ENCODE results near the gene CRACDL. TPM values are rescaled to one million over a fixed set of nuclear protein-coding genes. Genes with fewer than 3 reads are reported as not detected.

Gene CRACDL
- total and polyA plus RNA-seq, 5 experiments from 2014 or later: 0.12 to 2.0 (median 0.81) TPM

- peaks cover 0 to 2% (median 0%) of the 10 kb centered on the region in 4 donors for H3K4me1 Mint-ChIP-seq
- DNase-seq: no peak
- no peak for ATAC-seq
- H3K4me3 Mint-ChIP-seq: no peak overlapping the region
- H3K27ac Mint-ChIP-seq: peak overlapping the region in 1 of 10 donors; percentile 16
- peaks cover 0 to 2% (median 0%) of the 10 kb centered on the region in 5 donors for H3K27me3 Mint-ChIP-seq
- H3K36me3 Mint-ChIP-seq: no peaks in the 10 kb centered on the region
- POLR2A ChIA-PET: interaction anchor here (0.6 kb wide), 1 partner anchor 661 kb away, joined by 4 read pairs; no protein-coding TSS in a partner anchor
- H3K9me3 Mint-ChIP-seq: no peaks in the 10 kb centered on the region
Observed at GRCh38 chr2:98870516-98871158, 65.4 kb downstream of the CRACDL start.

GRCh38 chr2:98869870-98870269, 66.2 kb downstream of the CRACDL start:
- no peaks in the 10 kb centered on the region for H3K36me3 Mint-ChIP-seq
- ATAC-seq: no peak
- POLR2A ChIA-PET: interaction anchor here (0.6 kb wide), 1 partner anchor 662 kb away, joined by 4 read pairs; no protein-coding TSS in a partner anchor
- peak overlapping the region in 2 of 10 donors; percentile 53 to 76 for H3K27ac Mint-ChIP-seq
- H3K27me3 Mint-ChIP-seq: peaks cover 0 to 4% (median 2%) of the 10 kb centered on the region in 5 donors
- peak overlapping the region in 1 of 10 donors; percentile 57 for H3K4me3 Mint-ChIP-seq
- peaks cover 0 to 2% (median 0%) of the 10 kb centered on the region in 4 donors for H3K4me1 Mint-ChIP-seq
- peaks cover 0 to 2% (median 0%) of the 10 kb centered on the region in 9 donors for H3K9me3 Mint-ChIP-seq
- DNase-seq: no peak

GRCh38 chr2:98869272-98869641, 66.8 kb downstream of the CRACDL start:
- peaks cover 0 to 4% (median 2%) of the 10 kb centered on the region in 5 donors for H3K27me3 Mint-ChIP-seq
- H3K4me3 Mint-ChIP-seq: peak overlapping the region in 1 of 10 donors; percentile 57
- peaks cover 0 to 2% (median 0%) of the 10 kb centered on the region in 9 donors for H3K9me3 Mint-ChIP-seq
- ATAC-seq (no peak), DNase-seq (no peak)
- H3K4me1 Mint-ChIP-seq: peaks cover 0 to 2% (median 0%) of the 10 kb centered on the region in 4 donors
- no peak overlapping the region for H3K27ac Mint-ChIP-seq
- POLR2A ChIA-PET: no interaction called here
- no peaks in the 10 kb centered on the region for H3K36me3 Mint-ChIP-seq

GRCh38 chr2:98868548-98869271, 67.3 kb downstream of the CRACDL start:
- ATAC-seq (no peak), DNase-seq (no peak)
- H3K36me3 Mint-ChIP-seq: peaks cover 0 to 5% (median 1%) of the 10 kb centered on the region in 3 donors
- H3K9me3 Mint-ChIP-seq: peaks cover 0 to 4% (median 2%) of the 10 kb centered on the region in 9 donors
- POLR2A ChIA-PET: no interaction called here
- peaks cover 0 to 2% (median 0%) of the 10 kb centered on the region in 4 donors for H3K4me1 Mint-ChIP-seq
- no peak overlapping the region for H3K27ac Mint-ChIP-seq
- no peak overlapping the region for H3K4me3 Mint-ChIP-seq
- H3K27me3 Mint-ChIP-seq: peaks cover 0 to 4% (median 3%) of the 10 kb centered on the region in 5 donors

- Mint-ChIP-seq H3K4me1 (peaks cover 0 to 2% (median 0%) of the 10 kb centered on the region in 4 donors), H3K27me3 (peaks cover 0 to 4% (median 3%) of the 10 kb centered on the region in 5 donors), H3K27ac (no peak overlapping the region), H3K36me3 (peaks cover 0 to 9% (median 8%) of the 10 kb centered on the region in 3 donors), H3K9me3 (peaks cover 1 to 12% (median 7%) of the 10 kb centered on the region in 9 donors), H3K4me3 (no peak overlapping the region)
- POLR2A ChIA-PET: no interaction called here
- no peak for DNase-seq
- no peak for ATAC-seq
Observed at GRCh38 chr2:98867539-98868309, 68.3 kb downstream of the CRACDL start.

GRCh38 chr2:98866033-98866432, 70.0 kb downstream of the CRACDL start:
- POLR2A ChIA-PET: no interaction called here
- Mint-ChIP-seq H3K4me1 (peaks cover 0 to 2% (median 0%) of the 10 kb centered on the region in 4 donors), H3K4me3 (no peak overlapping the region), H3K27ac (no peak overlapping the region), H3K9me3 (peaks cover 14 to 29% (median 18%) of the 10 kb centered on the region in 9 donors), H3K36me3 (peaks cover 0 to 22% (median 12%) of the 10 kb centered on the region in 3 donors), H3K27me3 (peaks cover 0 to 4% (median 3%) of the 10 kb centered on the region in 5 donors)
- ATAC-seq: no peak
- DNase-seq: no peak

- H3K4me1 Mint-ChIP-seq: no peaks in the 10 kb centered on the region
- DNase-seq (no peak), ATAC-seq (no peak)
- peaks cover 0 to 14% (median 3%) of the 10 kb centered on the region in 5 donors for H3K27me3 Mint-ChIP-seq
- H3K27ac Mint-ChIP-seq: no peak overlapping the region
- H3K9me3 Mint-ChIP-seq: peaks cover 28 to 73% (median 54%) of the 10 kb centered on the region in 9 donors
- H3K36me3 Mint-ChIP-seq: peaks cover 2 to 52% (median 38%) of the 10 kb centered on the region in 3 donors
- POLR2A ChIA-PET: no interaction called here
- no peak overlapping the region for H3K4me3 Mint-ChIP-seq
Observed at GRCh38 chr2:98861601-98862000, 74.4 kb downstream of the CRACDL start.

GRCh38 chr2:98859323-98859722, 76.7 kb downstream of the CRACDL start:
- POLR2A ChIA-PET: no interaction called here
- Mint-ChIP-seq H3K27me3 (peaks cover 0 to 13% (median 0%) of the 10 kb centered on the region in 5 donors), H3K36me3 (peaks cover 2 to 71% (median 51%) of the 10 kb centered on the region in 3 donors), H3K4me3 (no peak overlapping the region), H3K4me1 (no peaks in the 10 kb centered on the region), H3K27ac (no peak overlapping the region), H3K9me3 (peaks cover 40 to 93% (median 63%) of the 10 kb centered on the region in 9 donors)
- ATAC-seq (no peak), DNase-seq (no peak)

- DNase-seq (no peak), ATAC-seq (no peak)
- Mint-ChIP-seq H3K36me3 (peaks cover 2 to 58% (median 47%) of the 10 kb centered on the region in 3 donors), H3K4me3 (no peak overlapping the region), H3K27ac (no peak overlapping the region), H3K9me3 (peaks cover 28 to 79% (median 54%) of the 10 kb centered on the region in 9 donors), H3K27me3 (peaks cover 3 to 21% (median 8%) of the 10 kb centered on the region in 5 donors), H3K4me1 (peaks cover 0 to 9% (median 5%) of the 10 kb centered on the region in 4 donors)
- POLR2A ChIA-PET: no interaction called here
Observed at GRCh38 chr2:98857001-98857400, 79.0 kb downstream of the CRACDL start.

GRCh38 chr2:98854682-98855081, 81.3 kb downstream of the CRACDL start:
- ATAC-seq (no peak), DNase-seq (no peak)
- Mint-ChIP-seq H3K4me1 (peaks cover 0 to 9% (median 5%) of the 10 kb centered on the region in 4 donors), H3K4me3 (no peak overlapping the region), H3K9me3 (peaks cover 21 to 56% (median 39%) of the 10 kb centered on the region in 9 donors), H3K36me3 (peaks cover 2 to 39% (median 33%) of the 10 kb centered on the region in 3 donors), H3K27ac (no peak overlapping the region), H3K27me3 (peaks cover 10 to 31% (median 12%) of the 10 kb centered on the region in 5 donors)
- POLR2A ChIA-PET: interaction anchor here (0.7 kb wide), 1 partner anchor 455 kb away, joined by 3 read pairs; no protein-coding TSS in a partner anchor

GRCh38 chr2:98852932-98853331, 83.1 kb downstream of the CRACDL start:
- peaks cover 2 to 27% (median 26%) of the 10 kb centered on the region in 3 donors for H3K36me3 Mint-ChIP-seq

GRCh38 chr2:98850074-98850473, 86.0 kb downstream of the CRACDL start:
- H3K27me3 Mint-ChIP-seq: peaks cover 12 to 40% (median 21%) of the 10 kb centered on the region in 5 donors
- DNase-seq: no peak
- no peak overlapping the region for H3K4me3 Mint-ChIP-seq
- peaks cover 0 to 9% (median 5%) of the 10 kb centered on the region in 4 donors for H3K4me1 Mint-ChIP-seq
- H3K9me3 Mint-ChIP-seq: peaks cover 0 to 10% (median 5%) of the 10 kb centered on the region in 9 donors
- H3K27ac Mint-ChIP-seq: peak overlapping the region in 1 of 10 donors; percentile 29
- peaks cover 0 to 8% (median 7%) of the 10 kb centered on the region in 3 donors for H3K36me3 Mint-ChIP-seq
- ATAC-seq: no peak
- POLR2A ChIA-PET: no interaction called here

More at GRCh38 chr2:98852932-98853331, 83.1 kb downstream of the CRACDL start:
- H3K27ac Mint-ChIP-seq: no peak overlapping the region
- peaks cover 10 to 32% (median 14%) of the 10 kb centered on the region in 5 donors for H3K27me3 Mint-ChIP-seq
- ATAC-seq: no peak
- POLR2A ChIA-PET: no interaction called here
- peaks cover 0 to 9% (median 5%) of the 10 kb centered on the region in 4 donors for H3K4me1 Mint-ChIP-seq
- no peak for DNase-seq
- H3K9me3 Mint-ChIP-seq: peaks cover 13 to 38% (median 26%) of the 10 kb centered on the region in 9 donors
- no peak overlapping the region for H3K4me3 Mint-ChIP-seq

Data from naive thymus-derived CD8-positive, alpha-beta T cell (primary cell).